ENCODE data around the gene CDH13.

CDH13 gene

DNA sequence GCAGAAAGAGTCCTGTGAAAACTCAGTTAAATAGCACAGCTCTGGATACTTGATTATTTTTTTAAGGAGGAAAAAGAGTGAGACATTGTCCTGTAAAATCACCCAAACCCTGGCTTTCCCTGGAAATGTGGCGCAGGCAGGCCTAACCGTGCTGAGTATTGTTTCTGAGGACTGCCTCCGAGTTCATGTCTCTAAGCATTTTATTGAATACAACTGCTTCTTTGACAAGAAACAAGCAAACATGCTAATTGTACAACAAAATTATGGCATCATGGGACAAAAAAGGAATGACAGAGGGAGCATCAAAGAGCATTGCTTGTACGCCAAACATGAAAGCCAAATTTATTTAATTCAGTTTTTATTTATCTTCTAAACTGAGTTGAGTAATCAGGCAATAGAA is 1116.5 kb downstream of the CDH13 start:
- DNase-seq = no peak

DNA sequence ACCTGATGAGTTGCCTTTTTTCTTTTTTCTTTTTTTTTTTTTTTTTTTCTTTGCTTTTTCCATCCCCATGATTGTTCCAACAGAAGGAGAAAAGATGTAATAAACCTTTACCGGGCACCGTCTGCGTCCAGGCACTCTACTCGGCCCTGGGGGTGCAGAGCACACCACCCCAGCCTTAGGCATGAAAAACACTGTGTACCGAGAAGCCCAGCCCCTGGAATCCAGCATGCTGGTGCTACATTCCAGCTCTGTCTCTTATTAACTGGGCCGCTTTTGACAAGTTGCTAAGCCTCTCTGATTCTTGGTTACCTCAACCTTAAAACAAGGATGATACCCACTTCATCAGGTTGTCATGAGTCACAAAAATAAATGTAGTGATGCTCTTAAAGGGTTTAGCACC is 1117.0 kb downstream of the CDH13 start:
- no peak for DNase-seq

DNA sequence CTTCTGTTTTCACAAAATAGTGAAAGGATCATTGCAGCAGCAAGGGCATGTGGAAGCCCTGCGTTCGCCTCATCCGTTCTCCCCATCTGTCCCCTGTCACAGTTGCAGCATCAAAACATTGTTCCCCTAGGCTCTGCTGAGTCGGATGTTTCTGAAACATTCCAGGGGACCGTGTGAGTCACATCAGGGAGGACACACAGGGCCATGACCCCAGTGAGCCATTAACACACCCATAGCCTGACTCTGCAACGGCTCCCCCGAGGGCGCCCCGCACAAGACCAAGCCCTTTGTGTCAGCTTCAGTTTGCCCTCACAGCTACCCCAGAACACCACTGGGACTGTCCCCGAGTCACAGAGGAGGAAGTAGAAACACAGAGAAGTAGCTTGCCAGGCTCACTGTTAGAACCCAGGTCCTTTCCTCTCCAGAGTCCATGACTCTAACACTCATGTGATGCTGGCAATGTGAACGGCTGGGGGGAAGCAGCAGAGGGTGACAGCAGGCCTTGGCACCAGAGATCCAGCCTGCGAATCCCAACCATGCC is 1117.7 kb downstream of the CDH13 start:
- DNase-seq = no peak

DNA sequence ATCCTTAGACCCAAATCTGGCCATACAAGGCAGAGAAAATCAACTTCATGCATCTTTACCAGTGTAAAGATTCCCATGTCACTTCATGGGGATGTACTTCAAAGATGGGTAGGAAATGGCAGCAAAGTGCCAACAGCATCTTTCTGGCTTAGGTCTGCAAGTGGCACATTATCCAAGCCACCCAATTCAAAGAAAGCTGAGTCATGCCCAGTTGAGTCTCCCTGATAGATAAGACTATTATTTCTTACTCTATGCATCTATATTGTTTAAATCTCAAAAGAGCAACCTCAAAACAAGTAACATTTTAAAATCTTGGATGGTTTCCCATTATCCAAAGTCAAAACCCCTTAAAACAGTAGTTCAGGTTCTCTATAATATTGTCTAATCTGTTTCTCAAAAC is 1119.8 kb downstream of the CDH13 start:
- no peak for DNase-seq

DNA sequence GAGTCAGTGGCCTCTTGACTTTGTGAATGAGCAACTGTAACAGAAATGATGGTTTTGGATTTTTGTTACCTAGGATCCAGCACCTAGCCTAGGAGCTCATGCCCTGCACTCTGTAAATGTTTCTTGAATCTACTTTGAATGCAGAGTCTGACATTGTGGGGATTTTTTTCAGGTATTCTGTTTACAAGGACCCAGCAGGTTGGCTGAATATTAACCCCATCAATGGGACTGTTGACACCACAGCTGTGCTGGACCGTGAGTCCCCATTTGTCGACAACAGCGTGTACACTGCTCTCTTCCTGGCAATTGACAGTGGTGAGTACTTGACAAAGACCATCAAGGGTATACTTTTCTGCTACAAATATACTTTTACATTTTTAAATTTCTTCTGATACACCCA is 1121.2 kb downstream of the CDH13 start:
- no peak for DNase-seq

DNA sequence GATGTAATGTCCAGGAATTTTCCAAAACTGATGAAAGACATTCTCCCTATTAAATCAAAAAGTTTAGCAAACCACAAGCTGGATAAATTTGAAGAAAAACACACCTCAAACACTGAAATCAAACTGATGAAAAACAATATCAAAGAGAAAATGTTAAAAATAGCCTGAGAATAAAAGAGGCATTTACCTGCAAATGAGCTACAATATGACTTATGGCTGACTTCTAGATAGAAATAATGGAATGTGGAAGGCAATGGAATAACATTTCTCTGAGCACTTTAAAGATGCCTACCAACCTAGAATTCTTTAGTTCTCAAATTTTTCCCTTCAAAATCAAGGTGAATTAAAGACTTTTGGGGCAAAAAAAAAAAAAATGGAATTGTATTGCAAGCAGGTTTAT is 1128.6 kb downstream of the CDH13 start:
- no peak for DNase-seq

DNA sequence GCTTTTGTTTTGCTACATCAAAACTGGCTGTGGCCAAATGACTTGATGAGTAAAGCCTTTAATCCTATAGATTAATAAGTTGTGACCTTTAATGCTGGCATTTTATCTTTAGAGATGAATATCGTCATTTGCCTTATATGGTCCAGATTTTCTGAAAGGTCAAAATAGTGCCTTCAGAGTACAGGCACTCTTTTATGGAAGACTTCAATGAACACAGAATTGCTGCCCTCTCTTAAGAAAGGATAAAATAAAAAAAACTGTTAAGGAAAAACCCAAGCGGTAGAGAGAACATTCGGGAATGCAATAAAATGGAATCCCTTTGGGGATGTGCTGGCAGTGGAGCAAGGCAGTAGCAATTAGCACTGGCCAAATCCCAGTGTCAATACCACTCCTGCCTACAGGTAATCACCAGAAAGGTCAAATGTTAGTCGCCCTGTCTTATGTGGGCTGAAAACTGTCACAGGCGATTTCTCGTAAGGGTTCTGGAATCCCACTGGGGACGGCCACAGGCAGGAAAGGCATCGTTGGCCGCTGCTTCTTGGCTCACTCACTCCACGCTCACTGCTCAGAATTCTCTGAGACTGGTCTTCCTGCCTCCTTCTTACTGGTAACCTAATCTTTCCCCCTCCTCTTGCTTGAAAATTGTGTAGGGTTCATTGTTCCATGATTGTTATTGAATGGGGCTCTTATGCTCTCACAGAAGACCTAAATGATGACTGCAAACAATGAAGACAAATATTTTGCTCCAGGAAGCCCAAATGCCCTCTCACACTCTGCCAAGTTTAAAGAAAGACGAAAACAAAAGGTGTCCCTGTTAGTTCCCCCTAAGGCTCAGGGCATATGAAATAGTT is 1135.6 kb downstream of the CDH13 start:
- DNase-seq = no peak

DNA sequence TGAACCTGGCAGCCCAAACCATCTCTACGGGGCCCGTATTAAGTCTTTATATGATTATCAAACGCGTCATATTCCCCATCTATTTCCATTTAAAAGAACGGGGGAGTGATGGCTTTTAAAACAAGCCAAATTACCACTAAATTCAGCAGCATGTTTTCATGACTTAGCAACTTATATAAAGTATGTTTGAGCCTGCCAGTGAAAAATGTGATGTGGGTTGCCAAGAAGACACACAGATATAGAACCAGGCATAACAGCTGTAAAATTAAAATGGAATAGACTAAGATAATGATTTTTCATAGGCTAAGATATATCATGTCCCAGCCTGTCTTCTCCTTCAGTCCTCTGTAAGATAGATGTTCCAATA is 1136.2 kb downstream of the CDH13 start:
- no peak for DNase-seq

DNA sequence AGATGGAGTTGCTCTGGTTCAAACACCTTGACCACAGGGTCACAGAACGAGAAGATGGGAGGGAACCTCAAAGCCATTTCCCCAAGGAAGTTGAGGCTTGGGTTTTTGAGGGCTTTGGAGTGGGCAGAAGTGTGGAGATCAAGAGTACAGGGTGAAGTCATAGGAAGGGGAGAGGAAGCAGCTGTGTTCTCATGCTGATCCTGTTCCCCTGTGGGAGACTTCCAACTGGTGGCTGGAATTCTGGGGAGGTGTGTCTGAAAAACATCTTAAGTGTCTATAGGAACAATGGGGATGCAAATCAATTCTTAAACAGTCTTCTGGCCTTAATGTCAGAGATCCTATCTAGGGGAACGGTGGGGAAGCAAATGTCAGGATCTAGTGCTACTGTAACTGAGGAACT is 1142.2 kb downstream of the CDH13 start:
- no peak for DNase-seq

DNA sequence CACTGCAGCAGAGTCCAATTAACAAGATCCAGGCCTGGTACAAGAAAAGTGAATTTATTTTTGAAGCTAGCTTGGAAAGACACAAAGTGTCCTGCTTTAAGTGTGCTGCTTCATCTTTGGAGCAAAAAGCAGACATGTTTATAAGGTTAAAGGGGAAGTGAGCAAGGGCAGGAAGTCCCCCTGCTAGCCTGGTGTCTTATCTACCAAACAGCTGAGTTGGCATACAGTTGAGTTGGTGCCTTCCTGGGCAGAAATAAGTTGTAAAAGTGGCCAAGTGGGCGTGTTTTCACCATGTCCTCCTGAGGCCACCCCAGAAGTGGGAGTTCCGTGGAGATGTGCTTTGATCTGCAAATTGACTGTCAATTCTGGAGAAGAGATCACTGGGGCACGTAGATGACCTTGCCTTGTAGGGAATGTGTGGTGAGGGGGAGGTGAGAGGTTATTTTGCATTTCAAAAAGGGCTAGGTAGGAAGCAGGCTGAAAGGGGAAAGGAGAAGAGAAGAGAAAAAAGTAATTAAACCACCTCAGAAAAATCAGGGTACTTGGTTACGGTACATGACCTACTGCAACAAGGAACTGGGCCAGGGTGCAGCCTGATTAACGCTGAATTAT is 1142.7 kb downstream of the CDH13 start:
- no peak for DNase-seq

DNA sequence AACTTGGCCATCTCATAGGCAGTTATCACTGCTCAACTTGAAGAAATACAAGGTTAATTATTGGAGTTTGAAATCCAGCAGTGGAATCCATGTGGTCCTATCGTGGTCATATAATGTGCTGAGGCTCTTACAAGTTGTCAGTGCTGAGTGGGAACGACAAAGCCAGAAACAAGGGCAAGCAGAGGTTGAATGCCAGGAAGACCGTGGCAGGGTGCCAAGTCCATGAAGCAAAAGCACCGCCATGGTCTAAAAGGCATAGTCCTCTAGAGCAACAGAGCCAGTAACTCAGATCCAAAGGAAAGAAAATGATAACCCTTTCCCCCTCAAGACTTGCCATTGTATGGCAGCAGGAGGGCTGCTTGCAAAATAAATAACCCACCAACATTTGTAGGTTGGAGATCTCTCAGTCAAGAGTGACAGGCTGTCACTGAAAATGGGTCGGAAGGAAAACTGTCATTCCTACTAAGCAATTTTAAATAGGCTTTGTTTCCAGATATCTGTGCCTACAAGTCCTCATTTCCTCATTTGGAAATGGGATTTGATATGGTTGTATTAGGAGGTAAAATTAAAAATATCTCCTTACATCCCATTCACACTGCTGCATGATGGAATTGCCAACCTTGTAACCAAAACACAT is 1144.7 kb downstream of the CDH13 start:
- no peak for DNase-seq

DNA sequence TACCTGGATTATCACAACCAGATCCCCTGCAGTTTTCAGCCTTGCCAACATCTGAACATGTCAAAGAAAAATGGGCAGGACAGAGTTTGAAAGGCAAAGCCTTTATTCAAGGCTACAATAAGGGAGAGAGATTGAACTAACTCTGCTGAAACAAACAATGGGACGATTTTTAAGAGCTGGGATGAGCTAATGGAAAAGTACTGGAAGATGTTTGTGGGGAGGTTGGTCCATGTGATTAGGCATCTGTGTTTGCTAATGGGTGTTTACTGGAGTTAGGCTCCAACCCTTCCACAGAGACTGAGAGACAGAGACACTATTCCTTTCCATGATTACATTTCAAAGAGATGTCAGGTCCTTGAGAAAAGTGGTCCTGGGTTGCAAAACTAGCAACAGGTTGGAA is 1146.0 kb downstream of the CDH13 start:
- no peak for DNase-seq

DNA sequence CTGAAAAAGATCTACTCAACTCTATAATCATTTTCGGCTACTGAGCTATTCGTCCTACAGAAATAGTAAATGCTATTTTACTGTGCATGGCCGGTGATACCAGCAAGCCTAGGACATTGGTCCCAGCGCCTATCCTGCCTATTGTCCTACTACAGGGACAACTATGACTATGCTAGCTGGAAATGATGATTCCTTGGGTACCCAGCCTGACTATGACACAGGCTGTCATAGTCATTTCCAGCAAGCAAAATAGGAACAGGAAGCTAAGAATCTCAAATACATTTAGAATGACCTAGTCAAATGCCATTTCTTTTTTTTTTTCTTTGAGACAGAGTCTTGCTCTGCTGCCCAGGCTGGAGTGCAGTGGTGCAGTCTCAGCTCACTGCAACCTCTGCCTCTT is 1147.3 kb downstream of the CDH13 start:
- DNase-seq = no peak

DNA sequence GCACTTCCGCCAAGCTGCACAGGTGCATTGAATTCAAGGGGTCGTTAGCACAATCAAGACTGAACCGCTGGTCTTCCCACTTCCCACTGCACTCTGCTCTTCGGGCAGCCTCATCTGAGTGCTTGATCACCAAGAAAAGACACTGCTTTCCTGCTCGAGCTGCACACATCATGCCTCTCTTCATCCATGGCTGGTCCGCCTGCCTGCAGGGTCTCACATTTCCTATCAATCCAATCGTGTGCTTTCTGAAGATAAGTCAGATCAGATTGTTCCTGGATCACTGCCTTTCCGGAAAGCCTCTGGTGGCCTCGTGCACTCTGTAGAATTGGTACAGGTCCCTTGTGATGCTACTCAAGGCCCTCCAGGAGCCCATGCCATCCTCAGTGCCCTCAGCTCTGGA is 1150.2 kb downstream of the CDH13 start:
- DNase-seq = no peak

DNA sequence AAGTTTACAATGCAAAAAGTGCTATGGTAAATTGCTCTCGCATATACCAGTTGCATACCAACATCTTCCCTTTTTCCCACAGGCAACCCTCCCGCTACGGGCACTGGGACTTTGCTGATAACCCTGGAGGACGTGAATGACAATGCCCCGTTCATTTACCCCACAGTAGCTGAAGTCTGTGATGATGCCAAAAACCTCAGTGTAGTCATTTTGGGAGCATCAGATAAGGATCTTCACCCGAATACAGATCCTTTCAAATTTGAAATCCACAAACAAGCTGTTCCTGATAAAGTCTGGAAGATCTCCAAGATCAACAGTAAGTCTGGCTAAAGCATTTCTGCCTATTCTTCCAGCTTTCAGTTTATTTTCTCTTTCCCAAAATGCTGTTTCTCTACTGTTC is 1153.1 kb downstream of the CDH13 start:
- DNase-seq = no peak

DNA sequence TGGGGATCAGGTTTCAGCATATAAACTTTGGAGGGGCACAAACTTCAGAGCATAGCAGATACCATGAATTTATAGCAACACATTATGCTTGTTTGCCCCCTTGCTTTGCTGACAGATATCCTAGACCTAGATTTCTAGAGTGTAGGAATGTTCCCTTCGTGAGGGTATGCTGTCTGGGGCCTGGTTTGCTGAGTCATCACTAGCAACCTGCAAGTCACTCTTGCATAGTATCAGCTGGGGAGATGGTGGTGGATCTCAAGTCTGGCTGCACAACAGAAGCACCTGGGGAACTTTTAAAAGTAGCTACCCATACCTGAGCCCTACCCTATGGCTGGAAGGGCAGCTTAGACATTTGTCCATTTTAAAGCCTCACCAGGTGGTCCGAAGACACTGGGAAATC is 1158.7 kb downstream of the CDH13 start:
- no peak for DNase-seq

DNA sequence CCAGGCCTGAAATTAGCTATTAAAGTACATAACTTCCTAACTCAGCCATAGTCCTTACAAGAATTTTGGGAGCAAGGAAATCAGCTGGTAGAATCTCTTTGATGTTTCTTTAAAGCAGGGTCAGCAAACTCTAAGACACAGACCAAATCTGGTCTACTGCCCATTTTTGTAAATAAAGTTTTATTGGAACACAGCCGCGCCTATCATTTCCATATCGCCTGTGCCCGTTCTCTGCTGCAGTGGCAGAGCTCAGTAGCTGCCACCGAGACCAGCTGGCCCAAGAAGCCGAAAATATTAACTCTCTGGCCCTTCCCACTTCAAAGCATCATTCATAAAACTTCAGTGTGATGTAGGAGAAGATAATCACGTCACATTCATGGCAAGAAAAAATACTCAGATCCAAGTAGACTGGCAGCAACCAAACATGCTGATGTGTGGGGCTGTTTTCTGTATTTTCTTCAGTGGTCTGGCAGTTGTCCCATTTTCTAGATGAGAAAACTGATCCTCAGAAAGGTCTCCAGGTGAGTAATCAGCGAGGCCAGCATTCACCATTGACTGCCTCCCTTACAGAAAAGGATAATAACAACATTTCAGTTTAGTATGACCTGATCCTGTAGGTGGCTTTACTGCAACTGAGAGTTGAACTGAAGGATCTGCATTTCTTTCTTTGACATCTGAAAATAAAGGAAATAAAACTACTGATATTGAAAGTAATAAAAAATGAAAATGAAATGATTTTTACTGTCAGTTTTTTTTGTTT is 1163.1 kb downstream of the CDH13 start:
- no peak for DNase-seq

DNA sequence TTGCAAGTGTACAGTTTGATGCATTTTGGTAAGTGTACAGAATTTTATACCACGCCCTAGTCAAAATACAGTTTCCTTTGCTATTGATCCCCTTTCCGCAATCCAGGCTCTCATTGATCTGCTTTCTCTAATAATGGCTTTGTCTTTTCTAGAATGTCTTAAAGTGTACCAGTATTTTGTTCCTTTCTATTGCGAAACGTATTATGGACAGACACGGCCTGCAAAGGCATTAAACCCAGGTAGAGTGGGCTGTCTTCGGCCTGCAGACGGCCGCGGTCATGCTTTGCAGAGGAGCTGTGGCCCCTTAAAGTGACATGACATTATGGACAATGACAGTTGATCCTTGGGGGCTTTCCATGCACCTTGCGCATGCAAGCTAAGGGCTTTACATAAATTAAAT is 1165.1 kb downstream of the CDH13 start:
- no peak for DNase-seq

DNA sequence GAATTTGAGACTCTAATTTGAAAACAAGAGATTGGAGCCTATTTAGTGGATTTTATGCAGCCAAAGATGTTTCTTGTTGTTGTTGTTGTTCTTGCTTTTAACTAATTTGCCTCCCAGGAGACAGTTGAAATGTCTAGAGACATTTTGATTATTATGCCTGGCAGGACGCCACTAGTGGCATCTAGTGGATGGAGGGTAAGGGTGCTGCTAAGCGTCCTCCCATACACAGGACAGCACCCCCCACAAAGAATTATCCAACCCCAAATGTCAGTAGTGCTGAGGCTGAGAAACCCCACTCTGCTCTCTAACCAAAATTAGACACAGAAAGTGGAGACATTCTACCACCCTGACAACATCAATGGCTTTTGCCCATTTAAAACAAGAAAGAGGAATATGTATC is 1165.6 kb downstream of the CDH13 start:
- DNase-seq = no peak

DNA sequence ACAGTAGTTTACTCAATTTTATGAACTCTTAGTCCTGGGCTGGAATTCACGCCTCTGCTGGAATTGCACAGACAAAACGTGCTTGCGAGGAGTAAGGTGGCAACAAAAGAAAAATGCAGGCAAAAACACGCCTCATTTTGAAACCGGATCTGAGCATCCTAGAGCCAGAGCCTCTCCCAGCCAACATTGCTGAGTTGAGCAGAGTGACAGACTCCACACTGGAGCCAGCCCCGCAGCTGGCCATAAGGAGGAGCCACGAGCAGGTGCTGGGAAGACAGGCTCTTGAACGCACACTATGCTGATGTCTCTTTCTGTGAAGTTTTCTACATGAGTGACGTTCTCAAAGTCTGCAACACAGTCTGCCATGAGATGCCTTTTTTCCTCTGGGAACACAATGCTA is 1166.4 kb downstream of the CDH13 start:
- DNase-seq = no peak

DNA sequence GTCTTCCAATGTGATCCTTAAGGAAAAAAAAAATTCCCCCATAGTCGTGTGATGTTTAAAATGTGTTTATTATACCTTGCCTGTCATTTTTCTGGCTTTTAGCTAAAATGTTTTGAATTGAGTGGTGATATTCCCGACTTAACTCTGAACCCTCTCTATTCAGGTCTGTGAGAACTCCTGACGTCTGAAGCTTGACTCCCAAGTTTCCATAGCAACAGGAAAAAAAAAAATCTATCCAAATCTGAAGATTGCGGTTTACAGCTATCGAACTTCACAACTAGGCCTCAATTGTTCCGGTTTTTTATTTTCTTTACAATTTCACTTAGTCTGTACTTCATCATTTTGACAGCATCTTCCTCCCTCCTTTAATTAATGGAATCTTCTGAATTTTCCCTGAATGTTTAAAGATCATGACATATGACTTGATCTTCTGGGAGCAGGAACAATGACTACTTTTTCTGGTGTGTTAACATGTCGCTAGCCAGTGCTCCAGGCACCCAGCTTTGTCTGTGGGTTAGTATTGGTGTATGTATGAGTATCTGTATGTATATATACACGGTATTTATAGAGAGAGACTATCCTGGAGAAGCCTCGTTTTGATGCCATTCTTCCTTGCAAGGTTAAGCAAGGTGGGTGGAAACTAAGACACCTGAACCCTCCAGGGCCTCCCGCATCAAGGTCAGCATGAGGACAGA is 1168.2 kb downstream of the CDH13 start:
- no peak for DNase-seq

DNA sequence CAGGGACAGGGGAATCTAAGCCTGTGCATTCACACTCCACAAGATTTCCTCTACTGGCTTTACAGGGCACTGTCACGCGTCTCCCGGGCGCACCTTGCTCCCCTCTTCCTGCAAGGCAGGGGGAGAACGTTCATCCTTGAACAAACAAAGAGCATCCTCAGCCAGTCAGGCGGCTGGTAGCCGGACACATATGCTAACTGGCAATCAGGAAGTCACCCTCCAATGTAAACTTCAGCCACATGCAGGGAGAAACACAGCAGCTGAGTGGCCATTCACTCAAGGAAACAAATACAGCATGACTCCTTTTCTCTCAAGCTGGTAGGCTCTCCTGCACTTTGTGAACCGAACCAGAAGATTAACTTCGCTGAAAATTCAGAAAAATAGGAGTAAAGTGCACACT is 1170.2 kb downstream of the CDH13 start:
- no peak for DNase-seq

DNA sequence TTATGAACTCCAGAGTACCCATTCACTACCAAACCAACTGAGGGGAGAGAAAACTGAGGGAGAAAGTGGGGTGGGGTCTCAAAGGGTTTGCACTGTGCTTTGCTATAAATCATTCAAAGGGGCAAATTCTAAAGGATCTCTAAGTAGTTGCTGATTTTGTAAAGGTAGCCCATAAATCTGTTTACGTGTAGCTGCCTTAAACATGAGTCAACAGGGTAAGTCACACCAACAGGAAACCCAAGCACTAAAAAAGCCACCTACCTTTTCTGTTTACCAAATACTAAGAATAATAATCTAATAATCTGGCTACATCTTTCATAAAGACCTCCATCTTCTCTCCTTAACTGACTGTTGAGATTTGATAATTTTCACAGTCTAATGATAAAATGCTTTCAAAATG is 1172.6 kb downstream of the CDH13 start:
- no peak for DNase-seq

Measured in CD4-positive, alpha-beta T cell treated with Interleukin-6 for 4 hours (primary cell).